GM23338 (cell line): ENCODE measurements around the gene UBE2H. TPM values are rescaled to one million over a fixed set of nuclear protein-coding genes. Genes with fewer than 3 reads are reported as not detected.

Experiments
- ATAC-seq: fragments of 200-7000 bp; cut with Tn5 transposase; 3 replicates; pipeline ENCODE4 v1.9.1; 2020
- DNase-seq: peaks from one replicate; pipeline ENCODE4 v3.0.0-alpha.2; 2015; ENCODE audit warnings: low spot score
- H2AFZ ChIP-seq: fragments of 200-600 bp; sonication (generic); 2 replicates; pipeline ENCODE4 v1.8.0; 2016; ENCODE audit warnings: antibody characterized with exemption, mild to moderate bottlenecking, moderate library complexity
- H3F3A ChIP-seq: fragments of 200-600 bp; sonication (generic); replicated peaks from 2 replicates; pipeline ENCODE4 v1.8.0; 2017; ENCODE audit warnings: antibody characterized with exemption, mixed run types, low read depth
- H3K27ac ChIP-seq: fragments of 200-600 bp; sonication (generic); 2 replicates; pipeline ENCODE4 v1.6.1; 2016; ENCODE audit warnings: low read depth
- H3K27me3 ChIP-seq: fragments of 200-600 bp; sonication (generic); 2 replicates; pipeline ENCODE4 v1.8.0; 2016; ENCODE audit warnings: mild to moderate bottlenecking, mixed run types, moderate library complexity; ENCODE audit not compliant: insufficient read depth
- H3K36me3 ChIP-seq: fragments of 200-600 bp; sonication (generic); 2 replicates; pipeline ENCODE4 v1.8.0; 2016; ENCODE audit warnings: mild to moderate bottlenecking; ENCODE audit not compliant: insufficient read depth
- H3K4me1 ChIP-seq: fragments of 200-600 bp; sonication (generic); 2 replicates; pipeline ENCODE4 v1.8.0; 2016; ENCODE audit warnings: mild to moderate bottlenecking, moderate library complexity; ENCODE audit not compliant: insufficient read depth
- H3K4me2 ChIP-seq: fragments of 200-600 bp; sonication (generic); 2 replicates; pipeline ENCODE4 v1.7.1; 2017; ENCODE audit warnings: mixed run types
- H3K4me3 ChIP-seq: fragments of 200-600 bp; sonication (generic); 2 replicates; pipeline ENCODE4 v1.6.1; 2016; ENCODE audit warnings: mixed run types
- H3K79me2 ChIP-seq: fragments of 200-600 bp; sonication (generic); replicated peaks from 2 replicates; pipeline ENCODE4 v1.8.0; 2017; ENCODE audit warnings: mild to moderate bottlenecking; ENCODE audit not compliant: insufficient read depth
- H3K9me2 ChIP-seq: fragments of 200-600 bp; sonication (generic); 2 replicates; pipeline ENCODE4 v1.8.0; 2017; ENCODE audit not compliant: insufficient read depth
- H4K20me1 ChIP-seq: fragments of 200-600 bp; sonication (generic); replicated peaks from 2 replicates; pipeline ENCODE4 v1.8.0; 2017; ENCODE audit warnings: mild to moderate bottlenecking; ENCODE audit not compliant: insufficient read depth
- H3K27ac Mint-ChIP-seq: 2 replicates; pipeline ENCODE4 v1.8.0; 2020; ENCODE audit warnings: inconsistent platforms, mild to moderate bottlenecking, moderate library complexity, mixed read lengths
- H3K27me3 Mint-ChIP-seq: 3 replicates; pipeline ENCODE4 v1.8.0; 2022; ENCODE audit warnings: low read depth, mild to moderate bottlenecking, moderate library complexity, mixed read lengths, inconsistent platforms; ENCODE audit not compliant: insufficient read depth, poor library complexity
- H3K36me3 Mint-ChIP-seq: 3 replicates; pipeline ENCODE4 v1.8.0; 2021; ENCODE audit warnings: low read depth, mild to moderate bottlenecking, inconsistent platforms, moderate library complexity, mixed read lengths
- H3K4me1 Mint-ChIP-seq: 3 replicates; pipeline ENCODE4 v1.8.0; 2020; ENCODE audit warnings: mild to moderate bottlenecking, inconsistent platforms, mixed read lengths
- H3K4me3 Mint-ChIP-seq: 3 replicates; pipeline ENCODE4 v1.8.0; 2021; ENCODE audit warnings: moderate library complexity, mild to moderate bottlenecking, inconsistent platforms, mixed read lengths
- H3K9me3 Mint-ChIP-seq: 3 replicates; pipeline ENCODE4 v1.8.0; 2020; ENCODE audit warnings: moderate library complexity, mild to moderate bottlenecking, inconsistent platforms, mixed read lengths
- CTCF ChIP-seq, 2 experiments: fragments of 200-600 bp in 1 of 2; sonication (generic) in 1 of 2; conservative IDR thresholded peaks; 2 replicates each; pipeline versions ENCODE4 v1.5.1 to v1.6.1; 2016 to 2017; ENCODE audit warnings: antibody characterized with exemption in 2 of 2, low read depth in 2 of 2, mild to moderate bottlenecking in 2 of 2, moderate library complexity in 1 of 2
- EZH2 ChIP-seq: fragments of 200-600 bp; sonication (generic); IDR thresholded peaks from one replicate; pipeline ENCODE4 v1.8.0; 2017; ENCODE audit warnings: antibody characterized with exemption, mild to moderate bottlenecking, low read depth; ENCODE audit not compliant: unreplicated experiment
- EZH2phosphoT487 ChIP-seq: fragments of 200-600 bp; sonication (generic); IDR thresholded peaks from one replicate; pipeline ENCODE4 v1.8.1; 2018; ENCODE audit warnings: antibody characterized with exemption; ENCODE audit not compliant: unreplicated experiment
- NANOG ChIP-seq: IDR thresholded peaks from 2 replicates; pipeline ENCODE4 v1.6.1; 2016; ENCODE audit warnings: antibody characterized with exemption, borderline replicate concordance
- polyA plus RNA-seq: library from polyadenylated mRNA; unstranded; fragments of >200 nt; fragmentation: Nextera tagmentation; extraction: Ambion mirVana; gene quantifications from 2 replicates; pipeline ENCODE4 v1.2.1, GENCODE V29; 2016
- total RNA-seq: library from RNA; depleted of rRNA; stranded (reverse); fragments of >200 nt; shearing (Covaris generic); gene quantifications from 2 replicates; pipeline ENCODE4 v1.2.3, GENCODE V29; 2014
- TF ChIP-seq, protein P1 (sequence below): IDR thresholded peaks from one replicate; pipeline ENCODE4 v1.6.1; 2018; ENCODE audit warnings: antibody characterized with exemption; ENCODE audit not compliant: unreplicated experiment

UBE2H gene
- total and polyA plus RNA-seq, 2 experiments from 2014 or later = 40.8 to 86.5 TPM

DNA sequence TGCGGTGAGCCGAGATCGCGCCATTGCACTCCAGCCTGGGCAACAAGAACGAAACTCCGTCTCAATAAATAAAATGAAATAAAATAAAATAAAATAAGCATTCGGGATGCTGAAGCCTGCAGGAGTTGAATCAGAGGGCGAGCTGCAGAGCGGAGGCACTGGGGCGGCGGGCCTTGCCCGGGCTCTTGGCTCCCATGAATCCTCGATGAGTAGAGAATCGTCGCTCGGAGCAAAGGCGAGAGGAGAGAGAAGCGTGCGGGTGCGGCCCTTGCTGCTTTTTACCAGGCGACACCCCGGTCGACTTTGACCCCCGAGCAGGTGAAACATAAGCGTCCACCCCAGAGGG lies 168.3 kb downstream of the UBE2H start:
- H3K36me3 ChIP-seq = no peaks in the 10 kb centered on the region; the same call in 1 of the 2 replicates
- Mint-ChIP-seq H3K27ac (no peak overlapping the region), H3K4me3 (no peak overlapping the region; the same call in 2 of the 3 replicates), H3K4me1 (peaks cover 46% of the 10 kb centered on the region), H3K36me3 (no peaks in the 10 kb centered on the region; the same call in 2 of the 3 replicates), H3K27me3 (peaks cover 87% of the 10 kb centered on the region), H3K9me3 (peaks cover 5% of the 10 kb centered on the region; the same call in 2 of the 3 replicates)
- peak overlapping the region; percentile 56 for H3K4me3 ChIP-seq
- TF ChIP-seq NANOG (no peak), EZH2 (peak; percentile 86)
- H3K9me2 ChIP-seq = no peaks in the 10 kb centered on the region
- H3K27ac ChIP-seq = no peak overlapping the region
- no peak for DNase-seq
- H3K79me2 ChIP-seq = no peaks in the 10 kb centered on the region
- no peak for ATAC-seq
- peaks cover 11% of the 10 kb centered on the region for H4K20me1 ChIP-seq
- peaks cover 86% of the 10 kb centered on the region for H3K27me3 ChIP-seq
- peak overlapping the region; percentile 78 for H3K4me2 ChIP-seq
- H2AFZ ChIP-seq = no peak overlapping the region
- peaks cover 51% of the 10 kb centered on the region for H3F3A ChIP-seq
- peaks cover 44% of the 10 kb centered on the region for H3K4me1 ChIP-seq

- Histone ChIP-seq H3K4me2 (peak overlapping the region; percentile 100), H3K4me1 (peaks cover 44% of the 10 kb centered on the region), H3K36me3 (no peaks in the 10 kb centered on the region; the same call in 1 of the 2 replicates), H3K4me3 (peak overlapping the region; percentile 93), H3K27ac (no peak overlapping the region), H3K27me3 (peaks cover 86% of the 10 kb centered on the region), H3F3A (peaks cover 51% of the 10 kb centered on the region), H4K20me1 (peaks cover 11% of the 10 kb centered on the region), H2AFZ (peak overlapping the region; percentile 76; the same call in 1 of the 2 replicates), H3K9me2 (no peaks in the 10 kb centered on the region), H3K79me2 (peaks cover 5% of the 10 kb centered on the region)
- no peak for DNase-seq
- Mint-ChIP-seq H3K27me3 (peaks cover 84% of the 10 kb centered on the region), H3K27ac (no peak overlapping the region), H3K4me1 (peaks cover 46% of the 10 kb centered on the region), H3K4me3 (peak overlapping the region; percentile 48), H3K9me3 (peaks cover 5% of the 10 kb centered on the region; the same call in 2 of the 3 replicates), H3K36me3 (no peaks in the 10 kb centered on the region; the same call in 2 of the 3 replicates)
- TF ChIP-seq EZH2phosphoT487 = no peak
- TF ChIP-seq CTCF (conservative IDR thresholded peaks at IDR 0.05; ENCODE audit: low read depth in 2 of 2) = no peak
- peak; percentile 72 for TF ChIP-seq EZH2
- TF ChIP-seq, protein P1, sequence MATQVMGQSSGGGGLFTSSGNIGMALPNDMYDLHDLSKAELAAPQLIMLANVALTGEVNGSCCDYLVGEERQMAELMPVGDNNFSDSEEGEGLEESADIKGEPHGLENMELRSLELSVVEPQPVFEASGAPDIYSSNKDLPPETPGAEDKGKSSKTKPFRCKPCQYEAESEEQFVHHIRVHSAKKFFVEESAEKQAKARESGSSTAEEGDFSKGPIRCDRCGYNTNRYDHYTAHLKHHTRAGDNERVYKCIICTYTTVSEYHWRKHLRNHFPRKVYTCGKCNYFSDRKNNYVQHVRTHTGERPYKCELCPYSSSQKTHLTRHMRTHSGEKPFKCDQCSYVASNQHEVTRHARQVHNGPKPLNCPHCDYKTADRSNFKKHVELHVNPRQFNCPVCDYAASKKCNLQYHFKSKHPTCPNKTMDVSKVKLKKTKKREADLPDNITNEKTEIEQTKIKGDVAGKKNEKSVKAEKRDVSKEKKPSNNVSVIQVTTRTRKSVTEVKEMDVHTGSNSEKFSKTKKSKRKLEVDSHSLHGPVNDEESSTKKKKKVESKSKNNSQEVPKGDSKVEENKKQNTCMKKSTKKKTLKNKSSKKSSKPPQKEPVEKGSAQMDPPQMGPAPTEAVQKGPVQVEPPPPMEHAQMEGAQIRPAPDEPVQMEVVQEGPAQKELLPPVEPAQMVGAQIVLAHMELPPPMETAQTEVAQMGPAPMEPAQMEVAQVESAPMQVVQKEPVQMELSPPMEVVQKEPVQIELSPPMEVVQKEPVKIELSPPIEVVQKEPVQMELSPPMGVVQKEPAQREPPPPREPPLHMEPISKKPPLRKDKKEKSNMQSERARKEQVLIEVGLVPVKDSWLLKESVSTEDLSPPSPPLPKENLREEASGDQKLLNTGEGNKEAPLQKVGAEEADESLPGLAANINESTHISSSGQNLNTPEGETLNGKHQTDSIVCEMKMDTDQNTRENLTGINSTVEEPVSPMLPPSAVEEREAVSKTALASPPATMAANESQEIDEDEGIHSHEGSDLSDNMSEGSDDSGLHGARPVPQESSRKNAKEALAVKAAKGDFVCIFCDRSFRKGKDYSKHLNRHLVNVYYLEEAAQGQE = no peak
- ATAC-seq = no peak
Observed at GRCh38 chr7:129783584-129783919, 169.2 kb downstream of the UBE2H start.
